Vagina (tissue), 2 donors: ENCODE measurements around the gene RGS6. TPM values are rescaled to one million over a fixed set of nuclear protein-coding genes. Genes with fewer than 3 reads are reported as not detected.

Experiments
- DNase-seq, 2 donors: peaks; one replicate each; pipeline ENCODE4 v3.0.0-alpha.2; 2017; ENCODE audit errors: extremely low spot score in 2 of 2
- H3K27ac ChIP-seq: fragments of 200-600 bp; sonication (generic); one replicate; pipeline ENCODE4 v1.5.1; 2019
- H3K27me3 ChIP-seq: fragments of 200-600 bp; sonication (generic); one replicate; pipeline ENCODE4 v1.5.1; 2019
- H3K36me3 ChIP-seq, 2 donors: fragments of 200-600 bp; sonication (generic); one replicate each; pipeline ENCODE4 v1.5.1; 2017 to 2019
- H3K4me1 ChIP-seq: fragments of 200-600 bp; sonication (generic); one replicate; pipeline ENCODE4 v1.5.1; 2019
- H3K4me3 ChIP-seq, 2 donors: fragments of 200-600 bp; sonication (generic); 1 replicate in 1 of 2; 2 replicates in 1 of 2; pipeline ENCODE4 v1.5.1; 2016 to 2019
- H3K9me3 ChIP-seq: fragments of 200-600 bp; sonication (generic); one replicate; pipeline ENCODE4 v1.5.1; 2019
- CTCF ChIP-seq, 3 experiments: fragments of 450-650 bp in 2 of 3; fragments of 200-600 bp in 1 of 3; sonication (generic) in 1 of 3; IDR thresholded peaks; one replicate each; pipeline ENCODE4 v1.5.1; 2017 to 2019; ENCODE audit warnings: antibody characterized with exemption in 3 of 3, mild to moderate bottlenecking in 2 of 3, moderate library complexity in 2 of 3
- POLR2A ChIP-seq, 2 donors: fragments of 450-650 bp; IDR thresholded peaks; one replicate each; pipeline ENCODE4 v1.6.1; 2017; ENCODE audit warnings: antibody characterized with exemption in 2 of 2, mild to moderate bottlenecking in 2 of 2, moderate library complexity in 2 of 2
- POLR2AphosphoS5 ChIP-seq, 2 donors: sonication (generic); formaldehyde crosslinking; IDR thresholded peaks; one replicate each; pipeline ENCODE4 v1.9.0; 2017; ENCODE audit warnings: antibody characterized with exemption in 2 of 2, mild to moderate bottlenecking in 2 of 2, low read depth in 1 of 2; ENCODE audit not compliant: insufficient read depth in 1 of 2
- intact Hi-C: fragments of 100-400 bp; cut with DNase I; formaldehyde crosslinking; loops from one replicate; pipeline ENCODE4 v1.15.1; 2023
- total RNA-seq: library from RNA; depleted of rRNA; stranded (reverse); fragments of >200 nt; gene quantifications from one replicate; pipeline ENCODE4 v1.2.3, GENCODE V29; 2016

The RGS6 gene
- total RNA-seq, 1 donor from 2014 or later: 2.0 TPM

DNA sequence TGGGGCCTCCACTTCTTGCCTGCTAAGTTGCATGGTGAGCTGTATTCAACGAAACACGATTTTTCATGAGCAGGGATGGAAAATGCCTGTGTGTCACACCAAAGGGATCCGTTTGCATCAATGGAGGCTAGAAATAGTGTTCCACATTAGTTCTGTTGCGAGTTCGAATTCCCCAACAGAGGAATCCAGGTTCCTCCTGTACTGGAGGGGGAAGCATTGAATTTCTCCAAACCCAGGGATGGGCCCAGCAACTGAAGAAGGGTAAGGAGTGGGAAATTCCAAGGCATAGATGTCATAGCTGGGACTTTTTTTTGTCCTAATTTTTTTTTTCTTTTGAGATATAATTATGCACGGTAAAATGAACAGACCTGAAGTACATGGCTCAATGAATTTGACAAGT is 625.4 kb downstream of the RGS6 start:
- no peak for TF ChIP-seq POLR2AphosphoS5 (IDR thresholded peaks at IDR 0.05; ENCODE audit: insufficient read depth in 1 of 2, low read depth in 1 of 2)
- TF ChIP-seq CTCF (IDR thresholded peaks at IDR 0.05): no peak
- no peak for TF ChIP-seq POLR2A (IDR thresholded peaks at IDR 0.05)
- no peaks in the 10 kb centered on the region for H3K4me1 ChIP-seq
- intact Hi-C loops: no loop called here

DNA sequence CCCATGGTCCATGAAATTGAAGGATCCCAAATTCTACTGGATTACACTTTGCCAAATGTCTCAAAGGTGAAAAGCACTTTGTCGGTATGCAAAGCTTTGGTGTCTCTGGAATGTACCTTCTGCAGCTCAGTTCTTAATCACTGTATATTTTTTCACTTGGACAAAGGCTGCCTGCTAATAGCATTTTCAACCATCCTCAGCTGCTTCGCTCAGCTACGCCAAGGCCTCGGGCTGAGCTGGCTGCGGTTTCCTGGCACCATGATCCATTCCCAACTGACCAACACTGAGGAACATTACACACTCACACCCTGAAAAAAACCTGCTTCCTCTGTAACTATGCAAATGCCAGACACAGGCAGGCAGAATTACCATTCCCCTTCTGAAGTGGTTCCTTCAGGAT is 626.5 kb downstream of the RGS6 start:
- no peak for DNase-seq
- Histone ChIP-seq H3K4me3 (no peak overlapping the region), H3K27ac (no peak overlapping the region)

More for the DNA sequence above, 625.4 kb downstream of the RGS6 start:
- Histone ChIP-seq H3K36me3 (no peaks in the 10 kb centered on the region), H3K27me3 (no peaks in the 10 kb centered on the region), H3K4me3 (no peak overlapping the region), H3K9me3 (no peaks in the 10 kb centered on the region), H3K27ac (no peak overlapping the region)
- no peak for DNase-seq

DNA sequence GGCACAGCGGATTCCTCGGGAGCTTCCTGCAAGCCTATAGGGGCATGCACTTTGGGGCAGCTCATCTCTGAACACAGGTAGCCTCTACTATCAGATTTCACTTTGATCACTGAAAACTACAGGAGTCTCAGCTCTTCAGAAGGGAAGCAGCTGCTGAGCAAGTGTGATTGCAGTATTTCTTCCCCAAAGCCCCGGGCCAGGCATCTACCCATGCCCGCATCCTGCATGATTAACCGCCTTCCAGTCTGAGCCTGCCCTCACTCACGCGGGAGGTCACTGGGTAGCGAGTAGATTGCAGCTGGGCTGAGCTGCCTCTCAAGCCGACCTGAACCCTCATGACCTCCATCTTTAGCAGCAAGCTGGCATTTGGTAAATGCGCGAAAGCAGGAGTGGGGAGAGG is 627.0 kb downstream of the RGS6 start:
- TF ChIP-seq CTCF (IDR thresholded peaks at IDR 0.05) (no peak), POLR2A (IDR thresholded peaks at IDR 0.05) (no peak), POLR2AphosphoS5 (IDR thresholded peaks at IDR 0.05; ENCODE audit: insufficient read depth in 1 of 2, low read depth in 1 of 2) (no peak)

More for the DNA sequence above, 626.5 kb downstream of the RGS6 start:
- Histone ChIP-seq H3K36me3 (no peaks in the 10 kb centered on the region), H3K4me1 (no peaks in the 10 kb centered on the region), H3K27me3 (no peaks in the 10 kb centered on the region), H3K9me3 (no peaks in the 10 kb centered on the region)
- intact Hi-C loops: no loop called here
- no peak for TF ChIP-seq POLR2A (IDR thresholded peaks at IDR 0.05)
- TF ChIP-seq POLR2AphosphoS5 (IDR thresholded peaks at IDR 0.05; ENCODE audit: insufficient read depth in 1 of 2, low read depth in 1 of 2): no peak
- no peak for TF ChIP-seq CTCF (IDR thresholded peaks at IDR 0.05)

DNA sequence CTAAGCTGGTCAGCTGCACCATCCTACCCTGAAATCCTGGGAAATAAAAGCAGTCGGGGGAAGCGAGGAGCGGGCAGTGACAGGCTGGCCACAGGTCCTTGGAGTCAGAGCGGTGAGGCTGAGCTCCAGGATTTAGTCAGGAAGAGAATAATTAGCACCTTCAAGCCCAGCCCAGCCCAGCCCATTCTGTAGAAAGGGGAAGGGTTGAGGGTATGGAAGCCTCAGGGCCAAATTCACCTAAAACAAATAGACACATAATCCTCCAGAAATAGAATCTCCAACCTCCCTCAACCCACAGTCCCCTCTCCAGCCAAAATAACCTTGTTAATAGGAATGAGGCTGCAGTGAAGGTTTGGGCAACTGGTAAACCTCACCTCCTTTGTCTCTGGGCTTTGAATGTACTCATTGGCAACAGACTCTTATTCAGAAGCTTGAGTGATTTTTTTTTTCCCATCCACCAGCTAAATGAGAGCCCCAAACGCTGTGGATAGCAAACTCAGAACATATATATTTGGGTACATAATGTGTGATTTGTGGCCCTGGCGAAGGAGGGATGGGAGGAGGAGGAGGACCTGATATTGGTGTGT is 627.5 kb downstream of the RGS6 start:
- no peaks in the 10 kb centered on the region for H3K27me3 ChIP-seq
- H3K27ac ChIP-seq: no peak overlapping the region
- intact Hi-C loops: no loop called here
- DNase-seq: no peak
- H3K4me3 ChIP-seq: no peak overlapping the region
- no peaks in the 10 kb centered on the region for H3K4me1 ChIP-seq
- H3K9me3 ChIP-seq: no peaks in the 10 kb centered on the region
- no peaks in the 10 kb centered on the region for H3K36me3 ChIP-seq
- TF ChIP-seq CTCF (IDR thresholded peaks at IDR 0.05) (no peak), POLR2A (IDR thresholded peaks at IDR 0.05) (no peak), POLR2AphosphoS5 (IDR thresholded peaks at IDR 0.05; ENCODE audit: insufficient read depth in 1 of 2, low read depth in 1 of 2) (no peak)

More for the DNA sequence above, 627.0 kb downstream of the RGS6 start:
- Histone ChIP-seq H3K4me1 (no peaks in the 10 kb centered on the region), H3K9me3 (no peaks in the 10 kb centered on the region), H3K36me3 (no peaks in the 10 kb centered on the region), H3K27me3 (no peaks in the 10 kb centered on the region), H3K27ac (no peak overlapping the region), H3K4me3 (no peak overlapping the region)
- intact Hi-C loops: no loop called here
- DNase-seq: no peak

DNA sequence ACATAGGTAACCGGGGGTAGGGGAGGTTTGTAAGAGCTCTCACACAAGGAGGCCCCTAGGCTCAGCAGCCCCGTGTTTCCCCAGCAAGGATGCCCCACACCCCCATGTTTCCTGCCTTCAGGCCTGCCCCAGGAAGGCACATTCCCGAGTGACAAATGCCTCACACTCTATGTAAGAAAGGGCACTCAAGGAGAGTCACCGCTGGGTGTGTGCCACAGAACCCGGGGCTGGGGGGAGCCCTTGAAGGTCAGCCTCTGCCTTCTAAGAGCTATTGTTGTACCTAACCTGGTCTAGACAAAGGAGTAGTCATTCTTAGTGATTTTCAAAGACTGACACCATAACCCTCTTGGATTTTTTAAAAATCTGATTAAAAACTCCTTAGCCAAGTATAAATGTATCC is 628.1 kb downstream of the RGS6 start:
- Histone ChIP-seq H3K27me3 (no peaks in the 10 kb centered on the region), H3K4me3 (no peak overlapping the region), H3K27ac (no peak overlapping the region), H3K9me3 (no peaks in the 10 kb centered on the region), H3K36me3 (no peaks in the 10 kb centered on the region), H3K4me1 (no peaks in the 10 kb centered on the region)
- intact Hi-C loops: no loop called here
- no peak for DNase-seq
- TF ChIP-seq POLR2A (IDR thresholded peaks at IDR 0.05): no peak
- TF ChIP-seq POLR2AphosphoS5 (IDR thresholded peaks at IDR 0.05; ENCODE audit: insufficient read depth in 1 of 2, low read depth in 1 of 2): no peak
- no peak for TF ChIP-seq CTCF (IDR thresholded peaks at IDR 0.05)
